Measurements from ENCODE around the gene HYAL4.

Gene HYAL4

DNA sequence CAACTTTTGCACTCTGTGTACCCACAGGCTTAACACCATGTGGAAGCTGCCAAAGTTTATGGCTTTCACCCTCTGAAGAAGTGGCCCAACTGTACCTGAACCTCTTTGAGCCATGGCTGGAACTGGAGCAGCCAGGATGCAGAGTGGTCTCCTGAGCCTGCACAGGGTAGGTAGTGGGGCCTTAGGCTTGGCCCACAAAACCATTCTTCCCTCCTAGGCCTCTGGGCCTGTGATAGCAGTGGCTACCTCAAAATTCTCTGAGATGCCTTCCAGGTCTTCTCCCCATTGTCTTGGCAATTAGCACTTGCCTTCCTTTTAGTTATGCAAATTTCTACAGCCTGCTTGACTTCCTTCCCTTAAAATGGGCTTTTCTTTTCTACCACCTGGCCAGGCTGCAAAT lies 60.7 kb downstream of the HYAL4 start:
- no peaks in the 10 kb centered on the region for H3K27me3 Mint-ChIP-seq (ENCODE audit: low read depth)
- H3K4me3 Mint-ChIP-seq: no peak overlapping the region
- H3K36me3 Mint-ChIP-seq (ENCODE audit: low read depth): no peaks in the 10 kb centered on the region
- H3K9me3 Mint-ChIP-seq: peaks cover 4% of the 10 kb centered on the region
- no peak overlapping the region for H3K27ac Mint-ChIP-seq
- H3K4me1 Mint-ChIP-seq (ENCODE audit: low read depth): no peaks in the 10 kb centered on the region

DNA sequence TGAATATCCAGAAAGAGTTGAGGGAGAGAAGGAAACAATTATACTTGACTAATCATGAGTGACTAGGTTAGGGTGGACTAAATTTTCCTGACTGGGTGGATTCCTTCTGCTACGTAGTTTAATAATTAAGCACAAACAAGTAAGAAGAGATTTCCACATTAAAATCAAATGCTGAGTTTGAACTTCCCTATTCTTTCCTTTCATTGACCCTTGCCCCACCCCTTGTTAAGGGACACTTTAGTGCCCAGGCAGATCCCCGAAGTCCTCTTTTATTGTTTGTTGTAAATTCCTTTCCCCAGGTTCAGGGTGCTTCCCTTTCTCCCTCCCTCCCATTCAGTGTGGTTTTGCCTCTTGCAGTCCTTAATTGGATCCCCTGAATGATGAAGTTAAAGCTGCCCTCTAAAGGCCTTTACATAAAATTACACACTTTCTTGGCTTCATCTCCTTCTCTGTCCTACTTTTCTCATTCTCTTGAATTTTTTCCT lies 71.3 kb downstream of the HYAL4 start:
- H3K4me1 Mint-ChIP-seq (ENCODE audit: low read depth): no peaks in the 10 kb centered on the region
- no peak overlapping the region for H3K27ac Mint-ChIP-seq
- H3K9me3 Mint-ChIP-seq: no peaks in the 10 kb centered on the region
- H3K36me3 Mint-ChIP-seq (ENCODE audit: low read depth): no peaks in the 10 kb centered on the region
- H3K4me3 Mint-ChIP-seq: no peak overlapping the region
- H3K27me3 Mint-ChIP-seq (ENCODE audit: low read depth): no peaks in the 10 kb centered on the region

GRCh38 chr7:123917878-123918277 lies 72.9 kb downstream of the HYAL4 start:
- no peak overlapping the region for H3K4me3 Mint-ChIP-seq
- H3K9me3 Mint-ChIP-seq: no peaks in the 10 kb centered on the region
- H3K27me3 Mint-ChIP-seq (ENCODE audit: low read depth): no peaks in the 10 kb centered on the region
- H3K36me3 Mint-ChIP-seq (ENCODE audit: low read depth): no peaks in the 10 kb centered on the region
- no peaks in the 10 kb centered on the region for H3K4me1 Mint-ChIP-seq (ENCODE audit: low read depth)
- no peak overlapping the region for H3K27ac Mint-ChIP-seq

DNA sequence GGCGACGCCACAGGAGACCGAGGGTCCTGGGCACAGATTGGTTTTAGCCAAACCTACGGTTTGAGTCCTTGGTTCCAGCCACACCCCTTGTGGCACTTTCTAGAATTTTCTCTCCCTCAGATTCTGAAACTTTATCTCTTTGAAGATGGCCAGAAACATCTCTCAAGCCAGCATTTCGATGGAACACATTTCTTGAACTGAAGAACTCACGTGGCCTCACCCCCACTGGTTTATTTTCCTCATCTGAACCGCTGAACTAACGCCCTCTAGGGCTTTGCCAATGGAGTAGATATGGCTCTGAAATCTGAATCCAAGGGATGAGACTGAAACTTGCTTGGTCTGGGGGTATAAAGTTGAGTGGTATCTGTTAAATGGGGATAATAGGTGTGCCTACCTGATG lies 73.3 kb downstream of the HYAL4 start:
- Mint-ChIP-seq H3K27me3 (ENCODE audit: low read depth) (no peaks in the 10 kb centered on the region), H3K4me1 (ENCODE audit: low read depth) (no peaks in the 10 kb centered on the region)

DNA sequence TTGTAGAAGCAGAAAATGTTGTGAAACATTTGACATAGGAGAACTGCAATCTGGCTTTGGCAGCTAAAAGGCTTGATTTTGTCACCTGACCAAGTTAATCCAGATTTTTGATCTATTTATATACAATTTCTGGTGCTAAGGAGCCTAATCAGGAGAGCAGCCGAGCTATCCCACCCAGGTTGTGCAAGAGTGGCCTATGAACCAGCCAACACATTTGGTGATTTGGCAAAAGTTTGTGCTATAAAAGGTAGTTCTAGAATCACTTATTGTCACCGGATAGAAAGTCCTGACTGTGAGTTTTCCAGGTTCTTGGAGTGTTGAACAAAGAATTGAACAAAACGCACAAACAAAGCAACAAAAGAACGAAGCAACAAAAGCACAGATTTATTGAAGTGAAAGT lies 78.6 kb downstream of the HYAL4 start:
- Mint-ChIP-seq H3K4me3 (no peak overlapping the region), H3K27ac (no peak overlapping the region), H3K36me3 (ENCODE audit: low read depth) (no peaks in the 10 kb centered on the region), H3K4me1 (ENCODE audit: low read depth) (no peaks in the 10 kb centered on the region), H3K9me3 (no peaks in the 10 kb centered on the region), H3K27me3 (ENCODE audit: low read depth) (no peaks in the 10 kb centered on the region)

More for the DNA sequence above, 73.3 kb downstream of the HYAL4 start:
- no peaks in the 10 kb centered on the region for H3K9me3 Mint-ChIP-seq
- no peaks in the 10 kb centered on the region for H3K36me3 Mint-ChIP-seq (ENCODE audit: low read depth)
- no peak overlapping the region for H3K27ac Mint-ChIP-seq
- H3K4me3 Mint-ChIP-seq: no peak overlapping the region

DNA sequence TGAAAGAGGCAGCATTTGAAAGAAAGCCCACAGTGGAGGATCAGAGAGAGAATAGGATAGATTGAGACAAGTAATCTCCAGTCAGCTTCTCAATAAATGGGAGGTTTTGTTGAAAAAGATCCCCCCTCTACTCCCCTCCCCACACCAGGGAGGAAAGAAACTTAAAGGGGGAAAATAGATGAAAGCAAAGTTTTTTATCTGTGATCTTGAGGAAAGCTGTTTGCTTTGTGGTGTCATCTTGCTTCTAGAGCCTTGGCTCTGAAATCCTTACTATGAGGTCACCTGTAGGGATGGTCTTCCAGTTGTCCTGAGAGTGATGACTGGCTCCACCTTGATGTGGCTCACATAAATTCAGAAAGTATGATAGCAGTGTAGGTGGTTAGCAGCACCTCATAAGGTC lies 80.0 kb downstream of the HYAL4 start, which contains the start of gene SPAM1:
TSS of gene SPAM1 (plus strand) at position 301 of the 400 bp plus-strand sequence. CDS start 28,330 bp downstream, outside the sequence.
- Mint-ChIP-seq H3K4me1 (ENCODE audit: low read depth) (no peaks in the 10 kb centered on the region), H3K27ac (no peak within 1 kb of the TSS), H3K36me3 (ENCODE audit: low read depth) (no peaks in the 10 kb centered on the region), H3K4me3 (no peak within 1 kb of the TSS), H3K9me3 (no peaks in the 10 kb centered on the region), H3K27me3 (ENCODE audit: low read depth) (no peaks in the 10 kb centered on the region)
